OCI-LY3 (cell line): Measurements from ENCODE around the gene MRNIP.

Experiments
- EZH2phosphoT487 ChIP-seq: fragments of 200-600 bp; shearing (Covaris generic); IDR thresholded peaks from 2 replicates; pipeline ENCODE4 v1.6.1; 2018; ENCODE audit warnings: antibody characterized with exemption, mixed run types, low read depth
- TF ChIP-seq, protein P1 (sequence below): fragments of 200-600, 300-600 bp; sonication (generic); IDR thresholded peaks from 2 replicates; pipeline ENCODE4 v1.5.1; 2014; ENCODE audit warnings: antibody characterized with exemption, low read length, low read depth

DNA sequence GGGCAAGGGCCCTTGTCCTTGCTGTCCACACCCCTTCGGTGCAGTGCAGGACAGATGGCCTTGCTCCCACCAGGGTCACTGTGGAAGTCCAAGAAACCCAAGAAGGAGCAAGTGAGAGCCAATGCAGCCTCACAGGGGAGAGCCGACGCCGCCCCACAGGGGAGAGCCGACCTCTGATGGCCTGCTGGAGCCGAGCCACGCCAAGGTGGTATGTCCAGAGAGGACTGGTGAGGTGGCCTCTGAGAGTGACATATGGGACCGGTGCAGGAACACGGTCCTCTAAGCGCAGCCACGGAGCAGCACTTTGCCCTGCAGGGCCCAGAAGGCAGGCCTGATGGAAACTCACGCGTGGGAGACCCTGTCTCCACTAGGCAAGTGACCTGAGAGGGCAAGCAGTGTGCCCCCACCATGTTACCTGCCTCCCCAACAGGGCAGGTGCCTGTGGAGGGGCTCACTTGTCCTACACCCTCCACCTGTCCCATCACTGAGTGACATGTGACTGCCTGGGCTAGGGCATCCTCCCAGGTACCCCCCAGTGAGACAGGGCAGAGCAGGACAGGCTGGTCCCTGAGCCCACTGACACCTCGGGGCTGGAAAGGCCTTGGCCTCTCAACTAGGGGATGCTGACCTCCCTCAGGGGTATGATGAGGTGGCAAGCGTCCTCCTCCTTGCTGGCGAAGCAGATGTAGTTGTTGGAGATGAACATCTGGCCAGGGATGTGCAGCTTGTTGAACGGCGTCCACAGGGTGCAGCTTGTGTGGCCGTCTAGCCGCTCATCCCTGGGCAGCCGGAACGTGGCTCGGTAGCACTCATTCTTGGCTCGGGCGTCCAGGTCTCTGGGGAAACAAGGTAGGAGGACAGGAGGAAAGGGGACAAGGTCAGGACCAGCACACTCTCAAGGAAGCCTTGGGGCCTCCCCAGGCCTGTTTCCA, 32.4 kb upstream of the MRNIP start:
- TF ChIP-seq, protein P1, sequence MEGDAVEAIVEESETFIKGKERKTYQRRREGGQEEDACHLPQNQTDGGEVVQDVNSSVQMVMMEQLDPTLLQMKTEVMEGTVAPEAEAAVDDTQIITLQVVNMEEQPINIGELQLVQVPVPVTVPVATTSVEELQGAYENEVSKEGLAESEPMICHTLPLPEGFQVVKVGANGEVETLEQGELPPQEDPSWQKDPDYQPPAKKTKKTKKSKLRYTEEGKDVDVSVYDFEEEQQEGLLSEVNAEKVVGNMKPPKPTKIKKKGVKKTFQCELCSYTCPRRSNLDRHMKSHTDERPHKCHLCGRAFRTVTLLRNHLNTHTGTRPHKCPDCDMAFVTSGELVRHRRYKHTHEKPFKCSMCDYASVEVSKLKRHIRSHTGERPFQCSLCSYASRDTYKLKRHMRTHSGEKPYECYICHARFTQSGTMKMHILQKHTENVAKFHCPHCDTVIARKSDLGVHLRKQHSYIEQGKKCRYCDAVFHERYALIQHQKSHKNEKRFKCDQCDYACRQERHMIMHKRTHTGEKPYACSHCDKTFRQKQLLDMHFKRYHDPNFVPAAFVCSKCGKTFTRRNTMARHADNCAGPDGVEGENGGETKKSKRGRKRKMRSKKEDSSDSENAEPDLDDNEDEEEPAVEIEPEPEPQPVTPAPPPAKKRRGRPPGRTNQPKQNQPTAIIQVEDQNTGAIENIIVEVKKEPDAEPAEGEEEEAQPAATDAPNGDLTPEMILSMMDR = no peak
- TF ChIP-seq EZH2phosphoT487 = no peak
